ENCODE results near the gene GPBP1. TPM values are rescaled to one million over a fixed set of nuclear protein-coding genes. Genes with fewer than 3 reads are reported as not detected.

Gene GPBP1, protein sequence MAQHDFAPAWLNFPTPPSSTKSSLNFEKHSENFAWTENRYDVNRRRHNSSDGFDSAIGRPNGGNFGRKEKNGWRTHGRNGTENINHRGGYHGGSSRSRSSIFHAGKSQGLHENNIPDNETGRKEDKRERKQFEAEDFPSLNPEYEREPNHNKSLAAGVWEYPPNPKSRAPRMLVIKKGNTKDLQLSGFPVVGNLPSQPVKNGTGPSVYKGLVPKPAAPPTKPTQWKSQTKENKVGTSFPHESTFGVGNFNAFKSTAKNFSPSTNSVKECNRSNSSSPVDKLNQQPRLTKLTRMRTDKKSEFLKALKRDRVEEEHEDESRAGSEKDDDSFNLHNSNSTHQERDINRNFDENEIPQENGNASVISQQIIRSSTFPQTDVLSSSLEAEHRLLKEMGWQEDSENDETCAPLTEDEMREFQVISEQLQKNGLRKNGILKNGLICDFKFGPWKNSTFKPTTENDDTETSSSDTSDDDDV
- total RNA-seq = 40.7 to 49.3 TPM (median 45.6 TPM) in 3 replicates
- long read RNA-seq, full-length matches to known transcripts = 93 of 164 reads
- long read RNA-seq, partial matches to known transcripts = 21 of 164 reads
- long read RNA-seq, other reads (novel, unspliced or antisense) = 50 of 164 reads

GRCh38 chr5:57173319-57174127 is at the start of gene GPBP1:
Gene GPBP1 (plus strand): TSS chr5:57174059. CDS start chr5:57214131, 40,072 bp downstream.
- Mint-ChIP-seq H3K9me3 (ENCODE audit: low read depth) (no peaks in the 10 kb centered on the region), H3K4me3 (ENCODE audit: unreplicated experiment) (peak within 1 kb of the TSS; percentile 95), H3K27ac (ENCODE audit: unreplicated experiment) (peak within 1 kb of the TSS; percentile 96), H3K27me3 (ENCODE audit: low read depth) (no peaks in the 10 kb centered on the region), H3K36me3 (ENCODE audit: low read depth) (peaks cover 4% of the 10 kb centered on the region), H3K4me1 (ENCODE audit: low read depth) (peaks cover 42% of the 10 kb centered on the region)
- TF ChIP-seq, protein P1, sequence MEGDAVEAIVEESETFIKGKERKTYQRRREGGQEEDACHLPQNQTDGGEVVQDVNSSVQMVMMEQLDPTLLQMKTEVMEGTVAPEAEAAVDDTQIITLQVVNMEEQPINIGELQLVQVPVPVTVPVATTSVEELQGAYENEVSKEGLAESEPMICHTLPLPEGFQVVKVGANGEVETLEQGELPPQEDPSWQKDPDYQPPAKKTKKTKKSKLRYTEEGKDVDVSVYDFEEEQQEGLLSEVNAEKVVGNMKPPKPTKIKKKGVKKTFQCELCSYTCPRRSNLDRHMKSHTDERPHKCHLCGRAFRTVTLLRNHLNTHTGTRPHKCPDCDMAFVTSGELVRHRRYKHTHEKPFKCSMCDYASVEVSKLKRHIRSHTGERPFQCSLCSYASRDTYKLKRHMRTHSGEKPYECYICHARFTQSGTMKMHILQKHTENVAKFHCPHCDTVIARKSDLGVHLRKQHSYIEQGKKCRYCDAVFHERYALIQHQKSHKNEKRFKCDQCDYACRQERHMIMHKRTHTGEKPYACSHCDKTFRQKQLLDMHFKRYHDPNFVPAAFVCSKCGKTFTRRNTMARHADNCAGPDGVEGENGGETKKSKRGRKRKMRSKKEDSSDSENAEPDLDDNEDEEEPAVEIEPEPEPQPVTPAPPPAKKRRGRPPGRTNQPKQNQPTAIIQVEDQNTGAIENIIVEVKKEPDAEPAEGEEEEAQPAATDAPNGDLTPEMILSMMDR (IDR thresholded peaks at IDR 0.05) = no peak
- DNase-seq (ENCODE audit: low spot score) = peak; percentile 100

DNA sequence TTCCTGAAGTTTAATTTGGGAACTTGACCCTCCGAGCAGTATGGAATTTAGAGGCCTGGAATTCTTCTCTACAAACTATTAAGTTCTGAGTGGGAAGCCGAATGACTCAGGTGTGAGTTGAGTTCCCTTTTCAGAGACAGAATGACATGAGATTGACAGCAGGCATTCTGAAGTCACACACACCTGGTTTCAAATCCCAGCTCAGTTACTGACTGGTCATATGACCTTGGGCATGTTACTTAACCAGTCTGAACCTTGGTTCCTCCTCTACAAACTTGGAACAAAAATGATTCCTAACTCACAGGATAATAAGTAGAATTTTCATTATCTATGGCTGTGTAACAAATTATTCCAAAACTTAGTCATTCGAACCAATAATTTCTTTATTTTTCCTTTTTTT is 45.5 kb upstream of the GPBP1 start:
- no peaks in the 10 kb centered on the region for H3K4me1 Mint-ChIP-seq (ENCODE audit: low read depth)
- no peaks in the 10 kb centered on the region for H3K36me3 Mint-ChIP-seq (ENCODE audit: low read depth)
- no peak overlapping the region for H3K27ac Mint-ChIP-seq (ENCODE audit: unreplicated experiment)
- H3K27me3 Mint-ChIP-seq (ENCODE audit: low read depth) = no peaks in the 10 kb centered on the region
- no peak for DNase-seq (ENCODE audit: low spot score)
- no peak overlapping the region for H3K4me3 Mint-ChIP-seq (ENCODE audit: unreplicated experiment)
- TF ChIP-seq, protein P1 (IDR thresholded peaks at IDR 0.05) = no peak
- peaks cover 4% of the 10 kb centered on the region for H3K9me3 Mint-ChIP-seq (ENCODE audit: low read depth)

DNA sequence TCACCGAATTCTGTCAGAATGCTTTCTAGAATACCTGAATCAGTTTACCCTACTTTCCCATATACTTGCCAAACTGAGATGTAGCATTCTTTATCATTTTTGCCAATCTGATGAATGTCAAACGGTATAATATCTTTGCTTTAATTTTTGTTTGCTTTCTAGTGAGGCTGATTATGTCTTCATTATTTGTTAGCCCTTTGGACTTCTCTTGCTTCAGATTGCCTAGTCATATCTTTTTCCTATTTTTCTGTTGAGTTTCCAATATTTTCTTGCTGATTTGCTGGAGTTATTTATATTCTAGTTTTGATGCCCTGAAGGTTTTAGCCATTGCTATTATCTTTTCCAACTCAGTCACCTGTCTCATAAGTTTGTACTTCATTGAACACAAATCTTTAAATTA is 40.3 kb upstream of the GPBP1 start:
- peaks cover 5% of the 10 kb centered on the region for H3K27me3 Mint-ChIP-seq (ENCODE audit: low read depth)
- TF ChIP-seq, protein P1 (IDR thresholded peaks at IDR 0.05) = no peak
- H3K27ac Mint-ChIP-seq (ENCODE audit: unreplicated experiment) = no peak overlapping the region
- H3K4me1 Mint-ChIP-seq (ENCODE audit: low read depth) = no peaks in the 10 kb centered on the region
- no peaks in the 10 kb centered on the region for H3K9me3 Mint-ChIP-seq (ENCODE audit: low read depth)
- H3K36me3 Mint-ChIP-seq (ENCODE audit: low read depth) = no peaks in the 10 kb centered on the region
- no peak overlapping the region for H3K4me3 Mint-ChIP-seq (ENCODE audit: unreplicated experiment)
- no peak for DNase-seq (ENCODE audit: low spot score)

- H3K4me3 Mint-ChIP-seq (ENCODE audit: unreplicated experiment) = no peak overlapping the region
- no peaks in the 10 kb centered on the region for H3K9me3 Mint-ChIP-seq (ENCODE audit: low read depth)
- TF ChIP-seq, protein P1 (IDR thresholded peaks at IDR 0.05) = no peak
- no peaks in the 10 kb centered on the region for H3K4me1 Mint-ChIP-seq (ENCODE audit: low read depth)
- DNase-seq (ENCODE audit: low spot score) = no peak
- H3K36me3 Mint-ChIP-seq (ENCODE audit: low read depth) = no peaks in the 10 kb centered on the region
- no peak overlapping the region for H3K27ac Mint-ChIP-seq (ENCODE audit: unreplicated experiment)
- H3K27me3 Mint-ChIP-seq (ENCODE audit: low read depth) = peaks cover 5% of the 10 kb centered on the region
These were observed 36.5 kb upstream of the GPBP1 start for GRCh38 chr5:57137401-57137800.

- no peak overlapping the region for H3K4me3 Mint-ChIP-seq (ENCODE audit: unreplicated experiment)
- no peaks in the 10 kb centered on the region for H3K27me3 Mint-ChIP-seq (ENCODE audit: low read depth)
- H3K36me3 Mint-ChIP-seq (ENCODE audit: low read depth) = peaks cover 2% of the 10 kb centered on the region
- no peak overlapping the region for H3K27ac Mint-ChIP-seq (ENCODE audit: unreplicated experiment)
- TF ChIP-seq, protein P1 (IDR thresholded peaks at IDR 0.05) = no peak
- peaks cover 3% of the 10 kb centered on the region for H3K9me3 Mint-ChIP-seq (ENCODE audit: low read depth)
- peaks cover 4% of the 10 kb centered on the region for H3K4me1 Mint-ChIP-seq (ENCODE audit: low read depth)
- no peak for DNase-seq (ENCODE audit: low spot score)
These were observed 21.5 kb upstream of the GPBP1 start for GRCh38 chr5:57152316-57152715.

Measured in chondrocyte (in vitro differentiated cells).